Suprapubic skin (tissue), 4 donors: ENCODE data around the gene MMP17. TPM values are rescaled to one million over a fixed set of nuclear protein-coding genes. Genes with fewer than 3 reads are reported as not detected.

Experiments used
- DNase-seq, 2 donors: peaks; one replicate each; pipeline ENCODE4 v3.0.0-alpha.2; 2019; ENCODE audit warnings: low spot score in 2 of 2
- H3K27ac ChIP-seq: fragments of 200-600 bp; sonication (generic); one replicate; pipeline ENCODE4 v1.5.1; 2019
- H3K27me3 ChIP-seq: fragments of 200-600 bp; sonication (generic); one replicate; pipeline ENCODE4 v1.5.1; 2019
- H3K36me3 ChIP-seq: fragments of 200-600 bp; sonication (generic); one replicate; pipeline ENCODE4 v1.5.1; 2019
- H3K4me1 ChIP-seq: fragments of 200-600 bp; sonication (generic); one replicate; pipeline ENCODE4 v1.5.1; 2019
- H3K4me3 ChIP-seq: fragments of 200-600 bp; sonication (generic); one replicate; pipeline ENCODE4 v1.5.1; 2019; ENCODE audit warnings: mild to moderate bottlenecking
- H3K9me3 ChIP-seq: fragments of 200-600 bp; sonication (generic); one replicate; pipeline ENCODE4 v1.5.1; 2019
- EP300 ChIP-seq: sonication (generic); formaldehyde crosslinking; IDR thresholded peaks from one replicate; pipeline ENCODE4 v1.6.1; 2017; ENCODE audit warnings: antibody characterized with exemption
- POLR2A ChIP-seq, 2 donors: fragments of 450-650 bp; IDR thresholded peaks; one replicate each; pipeline ENCODE4 v1.6.1; 2017; ENCODE audit warnings: antibody characterized with exemption in 2 of 2, mild to moderate bottlenecking in 2 of 2, moderate library complexity in 2 of 2
- POLR2AphosphoS5 ChIP-seq, 3 donors: sonication (generic); formaldehyde crosslinking; IDR thresholded peaks; one replicate each; pipeline ENCODE4 v1.6.1; 2017; ENCODE audit warnings: antibody characterized with exemption in 3 of 3
- WGBS: methylation state at CpG from one replicate; pipeline ENCODE4 v1.1.5; 2018; 5-methylcytosine and 5-hydroxymethylcytosine counted together
- total RNA-seq, 4 donors: library from RNA; depleted of rRNA; stranded (reverse); fragments of >200 nt; gene quantifications; one replicate each; pipeline ENCODE4 v1.1.0, GENCODE V29; 2016
- TF ChIP-seq, protein P1 (sequence below), 2 donors: fragments of 200-600 bp in 1 of 2; fragments of 450-650 bp in 1 of 2; sonication (generic) in 1 of 2; IDR thresholded peaks; one replicate each; pipeline ENCODE4 v1.5.1; 2016 to 2019; ENCODE audit warnings: antibody characterized with exemption in 2 of 2, mild to moderate bottlenecking in 1 of 2, moderate library complexity in 1 of 2

MMP17 gene
- total RNA-seq, 4 donors from 2014 or later: 3.0 to 10.1 (median 5.6) TPM

DNA sequence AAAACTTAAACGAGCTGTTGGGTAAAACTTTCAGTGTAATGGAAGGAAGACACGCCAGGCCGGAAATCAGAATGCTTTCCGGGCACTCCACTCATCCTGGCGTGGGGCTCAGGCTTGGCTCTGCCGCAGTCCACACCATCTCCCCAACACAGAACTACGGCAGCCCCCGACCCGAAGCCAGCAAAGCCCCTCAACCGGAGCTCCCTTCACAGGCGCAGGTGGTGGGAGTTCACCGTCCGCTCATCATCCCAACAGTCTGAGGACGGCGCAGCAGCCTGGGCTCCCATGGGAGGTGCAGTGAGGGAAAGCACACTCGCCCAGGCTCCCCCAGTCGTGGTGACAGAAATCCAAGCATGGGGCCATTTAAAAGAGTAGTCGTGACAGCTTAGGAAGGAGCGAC is 11.0 kb upstream of the MMP17 start:
- 91% methylated on average over 19 of the region's 19 CpGs for WGBS
- DNase-seq: no peak
- Histone ChIP-seq H3K27me3 (no peaks in the 10 kb centered on the region), H3K9me3 (no peaks in the 10 kb centered on the region), H3K4me1 (peaks cover 2% of the 10 kb centered on the region), H3K4me3 (no peak overlapping the region), H3K27ac (no peak overlapping the region), H3K36me3 (no peaks in the 10 kb centered on the region)
- TF ChIP-seq POLR2AphosphoS5 (IDR thresholded peaks at IDR 0.05) (no peak), POLR2A (IDR thresholded peaks at IDR 0.05) (no peak), EP300 (no peak)
- TF ChIP-seq, protein P1, sequence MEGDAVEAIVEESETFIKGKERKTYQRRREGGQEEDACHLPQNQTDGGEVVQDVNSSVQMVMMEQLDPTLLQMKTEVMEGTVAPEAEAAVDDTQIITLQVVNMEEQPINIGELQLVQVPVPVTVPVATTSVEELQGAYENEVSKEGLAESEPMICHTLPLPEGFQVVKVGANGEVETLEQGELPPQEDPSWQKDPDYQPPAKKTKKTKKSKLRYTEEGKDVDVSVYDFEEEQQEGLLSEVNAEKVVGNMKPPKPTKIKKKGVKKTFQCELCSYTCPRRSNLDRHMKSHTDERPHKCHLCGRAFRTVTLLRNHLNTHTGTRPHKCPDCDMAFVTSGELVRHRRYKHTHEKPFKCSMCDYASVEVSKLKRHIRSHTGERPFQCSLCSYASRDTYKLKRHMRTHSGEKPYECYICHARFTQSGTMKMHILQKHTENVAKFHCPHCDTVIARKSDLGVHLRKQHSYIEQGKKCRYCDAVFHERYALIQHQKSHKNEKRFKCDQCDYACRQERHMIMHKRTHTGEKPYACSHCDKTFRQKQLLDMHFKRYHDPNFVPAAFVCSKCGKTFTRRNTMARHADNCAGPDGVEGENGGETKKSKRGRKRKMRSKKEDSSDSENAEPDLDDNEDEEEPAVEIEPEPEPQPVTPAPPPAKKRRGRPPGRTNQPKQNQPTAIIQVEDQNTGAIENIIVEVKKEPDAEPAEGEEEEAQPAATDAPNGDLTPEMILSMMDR (IDR thresholded peaks at IDR 0.05): no peak

DNA sequence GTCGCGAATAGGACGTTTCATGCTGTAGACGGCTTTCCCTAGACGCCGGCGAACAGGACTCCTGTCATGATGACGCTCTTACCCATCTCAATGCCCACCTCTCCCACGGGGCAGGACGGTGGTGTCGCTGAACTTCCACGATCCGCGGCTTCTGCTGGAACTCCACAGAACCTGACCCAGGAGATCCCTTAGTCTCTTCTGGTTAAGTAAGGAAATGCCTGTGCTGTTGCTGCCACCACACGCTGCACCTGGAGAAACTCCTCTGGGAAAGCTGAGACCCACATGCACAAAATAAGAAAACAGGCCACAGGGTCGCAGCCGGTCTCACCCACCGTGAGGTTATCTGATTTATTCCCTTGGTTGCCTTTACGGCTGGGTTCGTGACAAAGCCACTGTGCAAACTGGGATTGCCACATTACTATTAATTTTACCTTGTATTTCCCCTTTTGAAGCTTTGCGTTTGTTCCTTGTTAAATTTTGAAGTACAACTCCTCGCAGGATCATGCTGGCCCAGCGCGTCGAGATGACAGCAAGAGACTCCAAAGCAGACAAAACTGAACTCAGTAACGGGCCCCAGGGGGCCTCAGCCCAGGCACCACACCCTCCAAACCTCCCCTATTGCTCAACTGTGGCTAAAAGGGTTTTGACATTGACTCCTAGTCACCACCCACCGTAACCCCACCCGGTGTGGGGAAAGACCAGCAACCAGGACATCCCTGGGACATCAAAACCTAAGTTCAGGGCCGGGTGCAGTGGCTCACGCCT is 9.2 kb upstream of the MMP17 start:
- Histone ChIP-seq H3K4me1 (peaks cover 2% of the 10 kb centered on the region), H3K4me3 (no peak overlapping the region), H3K27me3 (no peaks in the 10 kb centered on the region), H3K27ac (no peak overlapping the region), H3K9me3 (no peaks in the 10 kb centered on the region), H3K36me3 (no peaks in the 10 kb centered on the region)
- WGBS: 75% methylated on average over 30 of the region's 30 CpGs
- TF ChIP-seq POLR2AphosphoS5 (IDR thresholded peaks at IDR 0.05) (peak in 2 of 3 donors; percentile 29 to 47), EP300 (no peak)
- TF ChIP-seq, protein P1 (IDR thresholded peaks at IDR 0.05): no peak
- peak in 1 of 2 donors; percentile 83 for DNase-seq

DNA sequence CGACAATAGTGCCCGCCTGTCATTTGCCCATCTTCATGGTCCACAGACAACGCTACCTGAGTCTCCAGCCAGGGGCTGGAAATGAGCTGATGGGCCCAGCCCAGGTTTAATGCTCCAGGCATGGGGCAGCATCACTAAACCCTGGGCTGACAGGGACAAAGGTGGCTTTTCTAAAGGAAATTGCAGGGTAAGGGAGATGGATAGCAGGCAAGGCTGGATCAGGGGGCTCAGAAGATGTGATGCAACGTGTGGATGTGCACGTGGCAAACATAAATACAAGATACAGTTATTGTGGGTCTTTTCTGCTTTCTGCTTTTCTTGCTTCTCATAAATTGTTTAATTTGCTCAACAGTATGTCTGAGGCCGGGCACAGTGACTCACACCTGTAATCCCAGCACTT is 3.7 kb upstream of the MMP17 start:
- H3K9me3 ChIP-seq: no peaks in the 10 kb centered on the region
- no peak for DNase-seq
- H3K4me1 ChIP-seq: peaks cover 18% of the 10 kb centered on the region
- H3K4me3 ChIP-seq: no peak overlapping the region
- peaks cover 32% of the 10 kb centered on the region for H3K27me3 ChIP-seq
- 96% methylated on average over 6 of the region's 6 CpGs for WGBS
- H3K36me3 ChIP-seq: no peaks in the 10 kb centered on the region
- H3K27ac ChIP-seq: no peak overlapping the region
- TF ChIP-seq, protein P1 (IDR thresholded peaks at IDR 0.05): no peak
- no peak for TF ChIP-seq POLR2A (IDR thresholded peaks at IDR 0.05)
- no peak for TF ChIP-seq POLR2AphosphoS5 (IDR thresholded peaks at IDR 0.05)
- TF ChIP-seq EP300: no peak

DNA sequence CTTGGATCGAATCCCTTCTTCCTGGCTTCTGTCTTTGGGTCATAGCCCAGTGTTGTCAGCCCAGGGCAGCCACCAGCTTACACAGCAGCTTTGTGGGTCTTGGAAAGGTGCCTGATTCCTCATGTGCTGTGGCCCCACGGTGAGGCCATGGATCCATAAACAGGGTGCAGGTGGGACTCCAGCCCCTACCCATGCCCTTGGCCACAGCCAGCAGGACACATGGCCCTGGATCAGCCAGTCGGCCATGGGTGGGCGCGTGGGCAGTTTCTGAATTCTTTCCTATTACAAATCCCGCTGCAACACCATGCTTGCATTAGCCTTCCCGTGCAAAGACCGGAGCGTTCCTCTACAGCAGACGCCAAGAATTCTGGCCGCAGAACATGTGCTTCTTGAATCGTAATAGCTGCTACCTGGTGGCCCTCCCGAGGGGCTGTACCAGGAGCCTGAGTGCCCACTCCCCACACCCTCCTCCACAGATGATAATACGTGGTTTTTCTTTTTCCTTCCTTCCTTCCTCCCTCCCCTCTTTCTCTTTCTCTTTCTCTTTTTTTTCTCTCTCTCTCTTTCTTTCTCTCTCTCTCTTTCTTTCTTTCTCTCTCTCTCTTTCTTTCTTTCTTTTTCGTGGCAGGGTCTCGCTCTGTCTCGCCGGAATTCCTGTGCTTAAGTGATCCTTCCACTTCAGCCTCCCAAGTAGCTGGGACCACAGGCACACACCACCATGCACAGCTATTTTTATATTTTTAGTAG is 2.9 kb upstream of the MMP17 start:
- Histone ChIP-seq H3K4me3 (no peak overlapping the region), H3K4me1 (peaks cover 27% of the 10 kb centered on the region), H3K36me3 (no peaks in the 10 kb centered on the region), H3K9me3 (no peaks in the 10 kb centered on the region), H3K27ac (no peak overlapping the region), H3K27me3 (peaks cover 41% of the 10 kb centered on the region)
- TF ChIP-seq, protein P1 (IDR thresholded peaks at IDR 0.05): no peak
- TF ChIP-seq POLR2AphosphoS5 (IDR thresholded peaks at IDR 0.05) (no peak), POLR2A (IDR thresholded peaks at IDR 0.05) (no peak), EP300 (no peak)
- 52% methylated on average over 15 of the region's 18 CpGs for WGBS
- DNase-seq: no peak
